Body of pancreas (tissue), 4 donors: ENCODE data around the gene IDI2.

Experiments used
- POLR2A ChIP-seq, 3 donors: fragments of 450-650 bp; IDR thresholded peaks; one replicate each; pipeline ENCODE4 v1.6.1; 2016; ENCODE audit warnings: antibody characterized with exemption in 3 of 3, mild to moderate bottlenecking in 2 of 3
- TF ChIP-seq, protein P1 (sequence below), 7 experiments: fragments of 450-650 bp in 4 of 7; fragments of 200-600 bp in 3 of 7; sonication (generic) in 3 of 7; IDR thresholded peaks; one replicate each; pipeline ENCODE4 v1.5.1; 2016 to 2019; ENCODE audit warnings: antibody characterized with exemption in 7 of 7

DNA sequence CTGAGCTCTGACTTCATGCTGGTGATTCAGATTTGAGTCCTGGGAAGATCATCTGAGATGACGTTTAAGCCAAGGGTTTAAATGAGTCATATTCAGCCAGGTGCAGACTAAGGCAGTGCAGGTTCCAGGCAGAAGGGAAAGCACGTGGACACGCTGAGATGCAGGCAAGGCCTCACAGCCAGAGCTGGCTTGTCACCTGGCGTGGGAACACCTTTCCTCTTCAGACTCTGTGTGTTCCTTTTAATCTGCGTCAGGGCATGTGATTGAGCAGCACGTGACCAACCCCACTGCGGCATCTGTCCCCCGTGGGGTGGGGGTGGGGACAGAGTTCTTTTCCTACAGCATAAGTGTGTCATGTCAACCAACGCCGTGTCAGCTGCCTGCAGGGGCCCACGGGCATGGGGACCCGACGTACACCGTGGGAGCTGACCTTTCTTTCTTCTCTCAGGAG is 10.7 kb upstream of the IDI2 start:
- TF ChIP-seq, protein P1, sequence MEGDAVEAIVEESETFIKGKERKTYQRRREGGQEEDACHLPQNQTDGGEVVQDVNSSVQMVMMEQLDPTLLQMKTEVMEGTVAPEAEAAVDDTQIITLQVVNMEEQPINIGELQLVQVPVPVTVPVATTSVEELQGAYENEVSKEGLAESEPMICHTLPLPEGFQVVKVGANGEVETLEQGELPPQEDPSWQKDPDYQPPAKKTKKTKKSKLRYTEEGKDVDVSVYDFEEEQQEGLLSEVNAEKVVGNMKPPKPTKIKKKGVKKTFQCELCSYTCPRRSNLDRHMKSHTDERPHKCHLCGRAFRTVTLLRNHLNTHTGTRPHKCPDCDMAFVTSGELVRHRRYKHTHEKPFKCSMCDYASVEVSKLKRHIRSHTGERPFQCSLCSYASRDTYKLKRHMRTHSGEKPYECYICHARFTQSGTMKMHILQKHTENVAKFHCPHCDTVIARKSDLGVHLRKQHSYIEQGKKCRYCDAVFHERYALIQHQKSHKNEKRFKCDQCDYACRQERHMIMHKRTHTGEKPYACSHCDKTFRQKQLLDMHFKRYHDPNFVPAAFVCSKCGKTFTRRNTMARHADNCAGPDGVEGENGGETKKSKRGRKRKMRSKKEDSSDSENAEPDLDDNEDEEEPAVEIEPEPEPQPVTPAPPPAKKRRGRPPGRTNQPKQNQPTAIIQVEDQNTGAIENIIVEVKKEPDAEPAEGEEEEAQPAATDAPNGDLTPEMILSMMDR (IDR thresholded peaks at IDR 0.05), result no peak
- TF ChIP-seq POLR2A (IDR thresholded peaks at IDR 0.05), result no peak
